ENCODE data around the gene GALR2. TPM values are rescaled to one million over a fixed set of nuclear protein-coding genes. Genes with fewer than 3 reads are reported as not detected.

Gene GALR2
- polyA plus RNA-seq, 12 donors = not detected

DNA sequence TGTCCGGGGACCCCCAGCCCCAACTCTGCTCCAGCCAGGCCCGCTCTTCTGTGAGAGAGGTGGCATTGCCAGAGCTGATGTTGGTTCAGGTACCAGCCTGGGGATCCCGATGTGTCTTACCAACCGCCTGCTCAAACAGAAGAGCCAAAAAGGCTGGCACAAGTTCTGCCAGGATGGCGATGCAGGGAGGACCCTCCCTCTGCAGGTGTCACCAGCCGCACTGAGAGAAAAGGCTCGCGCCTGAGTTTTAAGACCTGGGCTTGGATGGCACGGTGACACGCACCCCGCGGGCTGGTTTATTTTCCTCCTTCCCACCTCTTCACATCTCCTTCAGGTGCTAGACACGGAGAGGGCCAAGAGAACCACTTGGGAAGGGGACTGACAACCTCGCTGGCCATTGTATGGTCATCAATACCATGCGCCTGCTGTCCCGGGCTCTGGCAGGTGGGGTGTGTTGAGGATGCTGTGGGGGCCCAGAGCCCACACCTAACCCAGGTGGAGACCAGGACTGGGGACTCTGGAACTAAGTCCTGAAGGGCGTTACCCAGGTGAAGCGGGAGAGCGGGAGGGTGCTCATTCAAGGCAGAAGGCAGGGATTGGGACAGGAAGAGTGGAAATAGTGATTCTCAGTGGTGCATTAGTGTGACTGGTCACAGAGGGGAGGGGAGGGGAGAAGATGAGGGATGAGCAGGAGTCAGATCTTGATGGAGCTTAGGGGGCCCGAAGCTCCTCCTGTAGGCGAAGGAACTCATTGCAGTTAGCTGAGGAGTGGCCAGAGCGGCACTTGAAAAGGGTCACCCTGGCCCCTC is 50.2 kb downstream of the GALR2 start:
- DNase-seq = no peak

- no peak for DNase-seq
Observed at GRCh38 chr17:76125391-76125675, 50.8 kb downstream of the GALR2 start.

- DNase-seq = no peak
Observed at GRCh38 chr17:76125922-76126321, 51.3 kb downstream of the GALR2 start.

Other genes with a start within 250 kb of the GALR2 start
- 10 to 100 TPM in 2 of 12 donors, 1 to 10 TPM in 9, not detected in 1; 3.1 to 14.7 (median 3.9) TPM for gene UNC13D, start 230.4 kb upstream of the GALR2 start, polyA plus RNA-seq (ENCODE audit: insufficient read length in 12 of 12)
- gene WBP2, start 219.4 kb upstream of the GALR2 start, polyA plus RNA-seq (ENCODE audit: insufficient read length in 12 of 12) = 100 to 1,000 TPM in 1 of 12 donors, 10 to 100 TPM in 10, not detected in 1; 43.3 to 104 (median 48.5) TPM
- 10 to 100 TPM in 11 of 12 donors, not detected in 1; 15.8 to 46.4 (median 21.5) TPM for gene TRIM47, start 196.2 kb upstream of the GALR2 start, polyA plus RNA-seq (ENCODE audit: insufficient read length in 12 of 12)
- gene TRIM65, start 177.8 kb upstream of the GALR2 start, polyA plus RNA-seq (ENCODE audit: insufficient read length in 12 of 12) = 10 to 100 TPM in 11 of 12 donors, not detected in 1; 11.9 to 19.8 (median 13.9) TPM
- 100 to 1,000 TPM in 1 of 12 donors, 10 to 100 TPM in 10, not detected in 1; 44.7 to 117 (median 54.7) TPM for gene MRPL38, start 169.9 kb upstream of the GALR2 start, polyA plus RNA-seq (ENCODE audit: insufficient read length in 12 of 12)
- gene FBF1, start 133.7 kb upstream of the GALR2 start, polyA plus RNA-seq (ENCODE audit: insufficient read length in 12 of 12) = 10 to 100 TPM in 2 of 12 donors, 1 to 10 TPM in 9, not detected in 1; 3.5 to 15.9 (median 6.5) TPM
- 10 to 100 TPM in 11 of 12 donors, not detected in 1; 16.8 to 23.3 (median 20.8) TPM for gene ACOX1, start 95.6 kb upstream of the GALR2 start, polyA plus RNA-seq (ENCODE audit: insufficient read length in 12 of 12)
- gene TEN1, start 95.5 kb upstream of the GALR2 start, polyA plus RNA-seq (ENCODE audit: insufficient read length in 12 of 12) = 10 to 100 TPM in 9 of 12 donors, 1 to 10 TPM in 2, not detected in 1; 8.5 to 21.1 (median 13.1) TPM
- 10 to 100 TPM in 2 of 12 donors, 1 to 10 TPM in 8, not detected in 2; 3.5 to 16.6 (median 6.9) TPM for gene CDK3, start 73.9 kb upstream of the GALR2 start, polyA plus RNA-seq (ENCODE audit: insufficient read length in 12 of 12)
- 10 to 100 TPM in 3 of 12 donors, 1 to 10 TPM in 1, under 1 TPM in 6, not detected in 2; 0.12 to 47.8 (median 0.44) TPM for gene EVPL, start 47.5 kb upstream of the GALR2 start, polyA plus RNA-seq (ENCODE audit: insufficient read length in 12 of 12)
- gene SRP68, start 2.3 kb upstream of the GALR2 start, polyA plus RNA-seq (ENCODE audit: insufficient read length in 12 of 12) = 100 to 1,000 TPM in 1 of 12 donors, 10 to 100 TPM in 10, not detected in 1; 69.3 to 244 (median 80.1) TPM
- gene ZACN, start 4.4 kb downstream of the GALR2 start, polyA plus RNA-seq (ENCODE audit: insufficient read length in 12 of 12) = 1 to 10 TPM in 9 of 12 donors, under 1 TPM in 1, not detected in 2; 0.45 to 8.0 (median 5.1) TPM
- gene EXOC7, start 29.0 kb downstream of the GALR2 start, polyA plus RNA-seq (ENCODE audit: insufficient read length in 12 of 12) = 100 to 1,000 TPM in 3 of 12 donors, 10 to 100 TPM in 9; 56.3 to 120 (median 90.6) TPM
- under 1 TPM in 5 of 12 donors, not detected in 7; 0.08 to 0.45 (median 0.12) TPM for gene FOXJ1, start 66.5 kb downstream of the GALR2 start, polyA plus RNA-seq (ENCODE audit: insufficient read length in 12 of 12)
- gene RNF157, start 165.7 kb downstream of the GALR2 start, polyA plus RNA-seq (ENCODE audit: insufficient read length in 12 of 12) = 10 to 100 TPM in 7 of 12 donors, 1 to 10 TPM in 4, not detected in 1; 7.5 to 30.9 (median 13.0) TPM
- gene UBALD2, start 190.6 kb downstream of the GALR2 start, polyA plus RNA-seq (ENCODE audit: insufficient read length in 12 of 12) = 10 to 100 TPM in 11 of 12 donors, not detected in 1; 10.1 to 93.7 (median 18.1) TPM
- gene QRICH2, start 233.5 kb downstream of the GALR2 start, polyA plus RNA-seq (ENCODE audit: insufficient read length in 12 of 12) = 10 to 100 TPM in 1 of 12 donors, 1 to 10 TPM in 10, not detected in 1; 2.7 to 10.3 (median 3.4) TPM

All from muscle of arm (tissue), 12 donors.